Posterior vena cava (tissue), 2 donors: ENCODE results near the gene PTGES2. TPM values are rescaled to one million over a fixed set of nuclear protein-coding genes. Genes with fewer than 3 reads are reported as not detected.

Source experiments
- DNase-seq: peaks from one replicate; pipeline ENCODE4 v3.0.0-alpha.2; 2020; ENCODE audit warnings: low spot score
- intact Hi-C, 2 donors: fragments of 100-400 bp; cut with DNase I; formaldehyde crosslinking; loops; one replicate each; pipeline versions ENCODE4 v1.14.1 to v1.14.2; 2022 to 2023
- total RNA-seq, 2 donors: library from RNA; stranded (reverse); fragmentation: NEBNext Ultra II Directional; extraction: Animal tissue kit (Norgen Biotek cat#: 25700); gene quantifications; one replicate each; pipeline ENCODE4 v1.2.1, GENCODE V29; 2021
- donor health status: DM: yes; HTN: yes; CAD: no.
- donor health status: DM: yes; HTN: yes; CAD: no.

PTGES2 gene
- total RNA-seq, 2 donors from 2014 or later: 38.6 to 38.9 TPM

DNA sequence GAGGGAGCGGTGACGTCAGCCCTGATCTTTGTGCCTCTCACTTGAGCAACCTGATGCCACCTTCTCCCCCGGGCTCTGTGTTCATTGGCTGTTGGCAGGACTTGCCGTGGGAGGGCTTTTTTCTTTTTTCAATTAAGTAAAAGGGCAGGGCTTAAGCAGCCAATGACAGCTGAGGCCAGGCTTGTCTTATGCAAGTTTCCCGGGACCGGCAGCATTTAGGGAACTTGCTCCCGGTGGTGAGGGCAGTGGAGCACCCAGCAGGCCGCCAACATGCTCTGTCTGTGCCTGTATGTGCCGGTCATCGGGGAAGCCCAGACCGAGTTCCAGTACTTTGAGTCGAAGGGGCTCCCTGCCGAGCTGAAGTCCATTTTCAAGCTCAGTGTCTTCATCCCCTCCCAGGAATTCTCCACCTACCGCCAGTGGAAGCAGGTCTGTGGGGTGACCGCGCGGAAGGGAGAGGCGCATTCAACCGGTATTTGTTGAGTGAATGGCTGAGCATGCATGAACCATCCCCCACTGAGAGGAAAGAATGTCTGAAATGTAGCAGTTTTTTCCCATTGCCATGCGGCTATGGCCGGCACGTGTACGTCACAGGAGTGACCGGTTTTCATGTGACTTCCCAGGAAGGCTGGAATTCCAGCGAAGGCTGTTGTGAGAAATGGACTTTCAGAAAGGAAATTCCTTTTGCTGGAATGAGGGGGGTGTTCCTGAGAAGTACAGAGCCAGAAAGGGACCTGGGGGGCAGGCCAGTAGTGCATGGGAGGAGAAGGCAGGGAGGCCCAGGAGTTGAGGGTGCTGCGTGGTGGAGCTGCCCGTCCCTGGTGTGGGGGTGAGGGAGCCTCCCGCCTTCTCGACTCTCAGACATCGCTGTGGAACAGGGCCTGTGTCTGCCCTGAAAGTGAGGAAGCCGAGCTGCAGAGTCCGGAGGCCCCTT is 29.0 kb downstream of the PTGES2 start:
- intact Hi-C loops: no loop called here
- peak; percentile 96 for DNase-seq

DNA sequence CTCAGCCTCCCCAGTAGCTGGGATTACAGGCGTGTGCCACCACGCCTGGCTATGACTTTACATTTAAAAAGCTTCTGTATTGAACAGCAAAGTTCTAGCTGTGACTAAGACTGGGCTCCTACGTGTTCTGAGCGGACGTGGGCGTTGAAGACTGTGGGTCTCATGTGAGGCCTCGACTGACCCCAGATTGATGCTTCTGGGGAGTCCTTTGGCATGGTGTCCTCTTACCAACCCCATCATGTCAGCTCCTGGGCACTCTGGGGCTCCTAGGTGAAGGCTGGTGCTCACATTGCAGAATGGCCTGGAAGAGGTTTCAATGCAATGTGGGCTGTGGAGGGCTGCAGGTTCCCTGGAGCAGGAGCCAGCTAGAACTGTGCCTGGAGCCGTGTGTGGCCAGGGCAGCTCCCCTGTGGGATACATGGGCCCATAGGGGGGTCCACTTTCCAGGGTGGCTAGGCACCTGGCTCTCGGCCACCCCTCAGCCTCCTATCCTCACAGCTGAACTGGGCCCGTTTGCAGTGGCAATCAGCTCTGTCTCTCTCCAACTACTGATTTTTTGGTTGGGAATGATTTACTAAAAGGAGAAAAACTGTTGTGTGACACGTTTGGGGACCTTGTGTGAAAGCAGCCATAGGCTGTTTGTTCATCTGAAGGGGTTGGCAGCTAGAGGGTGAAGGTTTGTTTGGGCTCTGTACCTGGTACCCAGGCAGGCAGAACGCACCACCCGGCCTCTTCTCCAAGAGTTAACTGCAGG is 29.8 kb downstream of the PTGES2 start:
- no peak for DNase-seq
- intact Hi-C loops: no loop called here

DNA sequence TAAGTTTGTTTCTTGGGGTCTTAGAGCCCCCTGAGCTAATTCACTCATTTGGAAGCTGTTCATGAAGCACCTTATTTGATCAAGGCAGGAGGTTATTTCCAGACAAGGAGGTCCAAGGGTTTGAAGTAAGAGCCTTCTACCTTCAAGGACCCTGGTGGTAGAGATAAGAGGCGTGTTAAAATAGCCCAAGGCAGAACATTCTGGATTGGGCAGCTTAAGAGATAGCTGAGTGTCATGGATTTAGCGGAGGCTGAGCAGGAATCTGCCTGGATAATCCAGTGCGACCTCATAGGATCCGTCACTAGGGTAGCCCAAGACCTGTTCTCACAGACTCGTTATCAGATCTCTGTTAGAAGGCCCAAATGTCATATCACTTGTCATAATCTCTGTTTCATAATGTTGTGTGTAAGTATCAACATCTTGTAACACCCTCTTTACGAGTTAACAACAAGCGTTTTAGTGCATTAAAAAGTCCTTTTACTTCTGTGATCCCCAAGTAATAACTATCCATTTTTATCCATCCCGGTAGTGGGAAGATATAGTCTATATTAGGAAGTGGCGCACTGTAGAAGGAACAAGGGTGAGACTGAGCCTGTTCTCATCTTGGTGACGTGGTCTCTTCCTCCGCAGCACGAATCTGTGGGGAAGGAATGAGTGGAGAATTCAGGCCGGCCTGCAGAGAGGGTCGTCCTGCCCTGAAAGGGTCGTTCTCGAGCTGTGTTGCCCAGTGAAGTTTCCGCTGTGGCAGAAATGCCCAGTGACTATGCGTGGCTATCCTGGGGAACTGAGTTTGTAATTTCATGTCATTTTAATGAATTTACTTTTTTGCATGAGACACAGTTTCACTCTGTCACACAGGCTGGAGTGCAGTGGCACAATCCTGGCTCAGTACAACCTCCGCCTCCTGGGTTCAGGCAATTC is 30.7 kb downstream of the PTGES2 start:
- intact Hi-C loops: no loop called here
- DNase-seq: no peak

DNA sequence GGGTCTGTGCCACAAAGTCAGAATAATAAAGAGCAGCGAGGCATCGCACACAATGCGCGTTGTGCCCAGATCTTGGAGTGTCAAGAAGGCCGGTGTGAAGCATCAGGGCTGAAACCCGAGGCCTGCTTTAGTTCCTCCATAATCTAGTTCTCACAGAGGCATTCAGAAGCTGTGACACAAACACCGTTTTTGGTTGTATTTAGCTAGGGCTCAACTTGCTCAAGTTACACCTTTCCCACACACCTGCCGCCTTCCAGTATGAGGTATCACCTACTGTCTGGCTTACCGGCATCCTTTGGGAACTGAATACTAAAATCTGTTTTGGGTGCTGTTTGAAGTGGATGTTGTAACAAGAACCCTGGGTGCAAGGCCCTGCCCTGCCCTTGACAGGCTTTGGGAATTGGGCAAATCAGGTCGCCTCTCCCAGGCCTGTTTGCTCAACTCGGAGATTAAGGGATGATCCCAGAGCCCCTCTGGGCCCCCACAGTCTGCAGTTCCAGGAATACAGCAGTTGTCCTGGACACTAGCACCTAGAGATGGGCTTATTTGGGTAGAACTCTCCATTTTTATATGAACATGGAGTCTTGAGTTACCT is 32.5 kb downstream of the PTGES2 start:
- intact Hi-C loops: no loop called here
- no peak for DNase-seq

DNA sequence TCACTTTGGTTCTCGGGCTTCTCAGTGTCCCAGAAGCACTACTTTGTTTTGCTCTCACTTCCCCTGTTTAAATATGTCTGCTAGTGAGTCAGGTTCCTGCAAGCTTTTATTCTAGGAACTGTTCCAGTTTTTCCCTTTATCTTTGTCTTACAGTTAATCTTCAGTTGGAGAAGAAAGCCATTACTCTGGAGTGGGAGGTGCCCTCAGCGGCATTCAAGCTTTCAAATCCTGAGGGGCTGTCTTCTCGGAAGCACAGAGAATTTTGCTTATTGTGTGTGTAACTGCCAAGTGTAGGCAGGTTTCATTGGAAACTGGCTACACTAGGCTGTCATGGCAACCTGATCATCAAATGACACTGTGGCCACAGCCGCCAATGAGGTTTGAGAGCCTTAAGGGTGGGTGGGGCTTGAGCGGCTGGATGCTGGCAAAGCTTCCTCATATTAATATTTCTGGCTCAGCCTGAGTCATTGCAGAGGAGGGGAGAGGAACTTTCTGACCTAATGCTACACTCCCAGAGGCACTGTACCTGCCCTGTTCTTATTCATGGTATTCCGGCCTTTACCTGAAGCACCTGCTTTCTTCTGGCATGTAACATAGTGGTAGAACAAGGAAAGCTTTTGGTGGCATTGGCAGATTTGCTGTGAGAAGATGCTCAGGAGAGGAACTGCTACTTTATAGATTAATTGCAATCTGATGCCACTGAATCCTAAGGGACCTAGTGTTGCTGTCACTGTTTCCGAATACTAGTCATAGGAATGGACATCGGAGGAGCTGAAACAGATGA is 33.2 kb downstream of the PTGES2 start:
- DNase-seq: peak; percentile 96
- intact Hi-C loops: no loop called here

DNA sequence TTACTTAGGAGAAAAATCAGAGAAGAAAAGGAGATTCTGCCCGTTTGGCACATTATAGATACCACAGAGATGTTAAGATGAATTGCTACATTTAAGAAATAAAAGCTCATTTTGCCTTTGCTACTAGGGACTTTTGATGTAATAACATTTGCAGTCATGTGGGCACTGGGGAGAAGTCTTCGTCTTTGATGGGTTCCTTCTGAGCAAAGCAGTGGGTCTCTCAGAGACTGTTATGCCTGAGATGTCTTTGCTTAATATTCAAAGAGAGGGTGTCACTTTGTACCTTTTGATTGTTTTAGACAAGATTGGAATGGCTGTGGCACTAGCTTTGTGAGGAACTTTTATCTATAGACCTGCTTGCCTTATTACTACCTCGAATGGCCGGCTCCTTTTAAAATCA is 34.5 kb downstream of the PTGES2 start:
- no peak for DNase-seq
- intact Hi-C loops: no loop called here

DNA sequence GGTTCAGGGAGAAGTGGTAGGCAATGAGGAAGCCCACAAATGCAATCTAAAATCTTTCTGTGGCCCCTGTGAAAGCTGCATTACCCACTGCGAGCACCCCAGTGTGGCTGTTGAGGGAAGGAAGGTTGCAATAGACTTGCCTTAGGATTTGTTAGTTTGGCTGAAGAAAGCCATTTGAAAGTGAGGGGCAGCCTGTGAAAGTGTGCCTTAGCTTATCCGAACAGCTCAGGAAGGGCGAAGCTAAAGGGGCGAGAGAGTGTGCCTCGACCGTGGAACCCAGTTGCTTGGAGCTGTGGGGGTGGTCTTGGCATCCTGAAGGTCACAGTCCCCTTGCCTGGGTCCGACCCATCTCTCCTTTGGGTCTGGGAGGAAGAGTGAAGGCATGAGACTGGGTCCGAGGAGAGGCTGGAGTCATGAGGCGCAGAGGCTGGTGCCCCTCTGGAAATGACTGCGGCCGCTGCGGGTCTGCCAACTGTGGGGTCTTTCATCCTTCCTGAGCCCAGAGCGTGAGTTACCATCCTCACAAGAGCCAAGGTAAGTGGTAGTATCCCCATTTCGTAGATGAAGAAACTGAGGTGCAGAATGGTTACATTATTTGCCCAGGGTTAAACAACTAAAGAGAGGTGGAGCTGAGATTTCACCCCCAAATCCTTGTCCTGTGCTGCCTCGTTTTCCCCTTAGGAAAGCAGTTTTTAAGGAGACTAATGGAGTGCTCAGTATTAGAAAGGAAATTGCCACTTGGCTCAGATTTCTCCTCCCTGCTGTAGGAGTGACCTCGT is 35.1 kb downstream of the PTGES2 start:
- intact Hi-C loops: no loop called here

DNA sequence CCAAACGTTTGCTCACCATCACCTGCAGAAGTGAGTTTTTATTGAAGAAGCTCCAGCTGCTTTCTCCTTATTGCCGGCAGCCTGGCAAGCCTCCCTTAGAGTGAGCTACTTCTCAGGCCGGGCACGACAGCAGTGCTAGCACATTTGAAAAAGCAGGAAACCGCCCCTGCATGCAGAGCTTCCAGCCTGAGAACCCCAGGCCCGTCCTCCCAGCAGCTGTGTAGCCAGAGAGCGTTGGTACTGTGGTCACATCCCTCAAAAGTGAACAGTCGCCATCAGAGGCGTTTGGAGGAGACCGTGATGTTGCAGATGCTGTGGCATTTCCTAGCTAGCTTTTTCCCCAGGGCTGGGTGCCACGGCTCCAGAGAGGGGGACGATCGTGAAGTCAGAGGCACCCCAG is 36.0 kb downstream of the PTGES2 start:
- intact Hi-C loops: no loop called here
- no peak for DNase-seq

More for the DNA sequence above, 35.1 kb downstream of the PTGES2 start:
- DNase-seq: no peak

DNA sequence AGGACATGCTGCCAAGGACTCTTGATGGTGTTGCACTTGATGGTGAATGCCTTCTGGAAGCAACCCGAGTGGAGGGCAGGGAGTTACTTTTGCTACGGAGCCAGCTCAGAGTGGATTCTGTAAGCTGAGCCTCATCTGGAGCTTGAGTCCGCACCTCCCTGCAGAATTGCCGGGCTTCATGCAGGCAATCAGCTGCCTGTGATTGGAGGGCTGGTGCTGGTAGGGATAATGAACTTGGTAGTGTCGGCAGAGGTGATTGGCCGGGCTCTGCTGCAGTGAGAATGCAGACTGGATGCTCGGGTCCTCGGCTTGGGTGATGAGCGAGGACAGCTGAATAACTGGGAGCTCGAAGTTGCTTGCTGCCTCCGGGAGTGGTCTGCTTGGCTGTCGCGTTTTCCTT is 36.4 kb downstream of the PTGES2 start:
- intact Hi-C loops: no loop called here
- DNase-seq: peak; percentile 92

DNA sequence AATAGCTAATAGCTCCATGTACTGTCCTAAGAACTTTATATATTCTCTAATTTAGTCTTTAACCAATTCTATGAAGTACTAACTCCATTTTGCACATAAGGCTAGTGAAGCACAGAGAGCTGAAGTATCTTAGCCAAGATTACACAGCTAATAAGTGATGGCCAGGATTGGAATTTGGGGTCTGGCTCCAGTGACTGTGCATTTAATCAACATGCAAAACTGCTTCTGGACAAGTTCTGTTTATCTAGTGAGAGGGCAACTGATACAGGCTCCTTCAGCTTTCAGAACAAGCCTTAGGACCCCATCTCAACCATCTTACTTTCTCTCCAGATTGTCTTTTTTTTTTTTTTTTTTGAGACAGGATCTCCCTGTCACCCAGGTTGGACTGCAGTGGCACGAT is 38.2 kb downstream of the PTGES2 start:
- intact Hi-C loops: no loop called here
- DNase-seq: no peak

DNA sequence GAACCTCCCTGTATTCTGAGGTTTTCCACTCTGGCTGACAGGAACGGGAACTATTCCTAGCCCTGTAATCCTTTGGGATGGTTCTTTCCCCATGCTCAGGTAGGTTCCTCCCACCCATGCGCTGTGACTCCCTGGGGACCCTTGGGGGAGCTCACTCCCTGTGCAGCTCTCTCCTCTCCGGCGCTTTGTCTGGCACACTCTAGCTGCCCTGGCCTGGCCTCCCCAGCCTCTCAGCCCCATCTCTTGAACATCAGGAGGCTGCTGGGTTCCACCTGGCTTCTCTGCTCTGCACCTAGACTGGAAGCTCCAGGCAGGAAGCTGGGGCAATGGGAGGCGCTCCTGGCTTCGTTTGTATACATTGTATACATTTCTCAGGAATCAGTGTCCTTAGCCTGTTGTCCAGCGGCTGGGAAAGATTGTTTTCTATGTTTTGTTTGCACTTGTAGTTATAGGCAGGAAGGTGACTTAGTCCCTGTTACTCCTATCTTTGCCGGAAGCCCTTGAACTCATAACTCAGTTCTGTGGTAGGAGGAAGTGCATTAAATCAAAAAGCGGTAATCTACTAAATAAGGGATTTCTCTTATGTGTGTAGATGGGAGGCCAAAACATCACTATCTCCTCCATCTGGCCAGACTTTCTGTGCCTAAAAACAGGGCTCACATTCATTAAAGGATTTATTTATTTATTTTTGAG is 39.1 kb downstream of the PTGES2 start:
- no peak for DNase-seq
- intact Hi-C loops: no loop called here

DNA sequence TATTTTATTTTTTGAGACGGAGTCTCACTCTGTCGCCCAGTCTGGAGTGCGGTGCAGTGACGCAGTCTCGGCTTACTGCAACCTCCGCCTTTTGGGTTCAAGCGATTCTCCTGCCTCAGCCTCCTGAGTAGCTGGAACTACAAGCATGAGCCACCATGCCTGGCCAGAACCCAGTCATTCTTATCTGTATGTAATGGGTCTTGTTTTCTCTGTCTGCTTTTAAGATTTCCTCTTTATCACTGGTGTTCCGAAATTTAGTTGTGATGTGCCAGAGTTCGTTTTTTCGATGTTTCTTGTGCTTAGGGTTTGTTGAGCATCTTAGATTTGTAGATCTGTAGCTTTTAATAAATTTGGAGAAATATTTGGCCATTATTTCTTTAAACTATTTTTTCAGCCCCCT is 40.3 kb downstream of the PTGES2 start:
- DNase-seq: no peak
- intact Hi-C loops: no loop called here

DNA sequence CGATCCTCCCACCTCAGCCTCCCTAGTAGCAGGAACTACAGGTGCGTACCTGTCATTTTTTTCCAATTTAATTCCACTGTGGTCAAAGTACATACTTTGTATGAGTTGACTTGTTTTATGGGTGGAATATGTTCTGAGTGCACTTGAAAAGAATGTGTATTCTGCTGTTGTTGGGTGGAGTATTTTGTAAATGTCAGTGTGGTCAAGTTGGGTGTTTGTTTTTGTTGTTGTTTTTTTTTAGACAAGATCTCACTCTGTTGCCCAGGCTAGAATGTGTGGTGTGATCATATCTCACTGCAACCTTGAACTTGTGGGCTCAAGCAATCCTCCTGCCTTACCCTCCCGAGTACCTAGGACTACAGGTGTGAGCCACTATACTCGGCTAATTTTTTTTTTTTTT is 41.6 kb downstream of the PTGES2 start:
- no peak for DNase-seq
- intact Hi-C loops: no loop called here

DNA sequence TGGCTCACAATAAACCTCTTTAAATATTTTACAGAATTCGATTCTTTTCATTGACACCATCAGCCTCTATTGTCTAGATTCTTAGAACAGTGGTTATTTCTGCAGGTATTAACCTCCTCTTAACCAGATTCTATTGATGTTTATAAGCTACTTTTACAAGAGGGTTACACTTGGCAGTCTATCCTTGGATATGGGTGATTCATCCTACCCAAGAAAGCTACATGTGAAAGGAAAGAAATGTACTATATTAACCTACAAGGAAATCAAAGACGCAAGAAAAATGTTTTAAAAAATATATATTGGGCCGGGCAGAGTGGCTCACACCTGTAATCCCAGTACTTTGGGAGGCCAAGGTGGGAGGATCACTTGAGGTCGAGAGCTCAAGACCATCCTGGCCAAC is 42.8 kb downstream of the PTGES2 start:
- intact Hi-C loops: no loop called here
- DNase-seq: no peak

DNA sequence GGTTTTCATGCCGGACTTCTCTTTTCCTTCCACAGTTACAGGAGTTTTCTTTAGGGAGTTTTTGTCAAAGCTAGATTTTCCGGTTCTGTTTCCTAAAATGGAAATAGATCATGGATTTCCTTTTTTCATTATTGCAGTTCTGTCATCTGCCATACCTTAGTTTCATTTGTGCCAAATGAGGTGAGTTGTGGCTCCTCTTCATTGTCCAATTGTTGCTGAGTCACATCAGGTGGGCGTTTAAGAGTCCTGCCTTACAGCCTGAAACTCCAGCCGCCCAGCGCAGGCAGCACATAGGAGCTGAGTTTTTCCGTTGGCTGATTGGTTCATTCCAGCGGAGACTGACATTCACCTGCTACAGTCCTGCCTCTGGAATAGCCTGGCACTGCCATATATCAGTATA is 45.4 kb downstream of the PTGES2 start:
- intact Hi-C loops: no loop called here

DNA sequence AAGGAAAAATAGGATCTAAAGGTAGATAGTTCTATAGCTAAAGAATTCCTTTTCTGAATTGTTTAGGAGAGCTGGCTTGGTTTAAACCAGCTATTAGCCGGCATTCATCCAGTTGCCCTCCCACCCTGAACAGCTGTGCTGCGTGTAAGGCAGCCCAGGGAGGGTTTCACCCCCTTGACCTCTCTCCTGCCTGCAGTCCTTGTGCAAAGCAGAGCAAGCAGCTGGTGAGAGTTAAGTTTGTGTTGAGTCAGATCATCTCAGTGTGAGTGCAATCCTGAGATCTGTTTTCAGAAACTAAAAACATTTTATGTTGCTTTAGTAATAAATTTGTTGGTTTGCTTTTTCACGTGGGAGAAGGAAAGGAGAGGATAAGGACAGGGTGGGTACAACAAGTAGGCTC is 46.5 kb downstream of the PTGES2 start:
- intact Hi-C loops: no loop called here
- DNase-seq: no peak

More for the DNA sequence above, 45.4 kb downstream of the PTGES2 start:
- no peak for DNase-seq

DNA sequence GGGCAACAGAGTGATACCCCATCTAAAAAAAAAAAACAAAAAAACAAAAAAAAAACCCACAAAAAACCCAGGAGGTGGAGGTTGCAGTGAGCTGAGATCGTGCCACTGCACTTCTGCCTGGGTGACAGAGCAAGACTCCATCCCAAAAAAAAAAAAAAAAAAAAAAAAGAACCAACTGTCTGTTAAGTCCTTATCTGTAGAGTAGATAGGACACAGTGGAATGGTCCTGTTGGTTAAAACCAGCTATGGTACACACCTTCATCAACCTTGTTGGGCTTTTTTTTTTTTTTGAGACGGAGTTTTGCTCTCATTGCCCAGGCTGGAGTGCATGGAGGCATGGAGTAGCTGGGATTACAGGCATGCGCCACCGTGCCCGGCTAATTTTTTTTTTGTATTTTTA is 47.3 kb downstream of the PTGES2 start:
- intact Hi-C loops: no loop called here
- DNase-seq: no peak
